HepG2 (cell line): ENCODE data around the gene SP9.

ENCODE experiments used
- ARHGAP35 ChIP-seq: sonication (generic); formaldehyde crosslinking; IDR thresholded peaks from 2 replicates; pipeline ENCODE4 v1.9.0; 2022; ENCODE audit warnings: mild to moderate bottlenecking, inconsistent platforms, moderate library complexity, missing genetic modification reagents, borderline replicate concordance
- CTCF ChIP-seq: sonication (generic); formaldehyde crosslinking; IDR thresholded peaks from 2 replicates; pipeline ENCODE4 v1.5.0; 2020; ENCODE audit warnings: mild to moderate bottlenecking, missing genetic modification reagents, moderate library complexity
- EP300 ChIP-seq, 3 experiments: sonication (generic) in 1 of 3; formaldehyde crosslinking in 1 of 3; IDR thresholded peaks; 2 replicates each; pipeline versions ENCODE4 v1.5.1 to v1.6.1; 2011 to 2020; ENCODE audit warnings: low read depth in 2 of 3, low read length in 2 of 3, borderline replicate concordance in 1 of 3, improper control_type of control experiment in 1 of 3, mild to moderate bottlenecking in 1 of 3, missing genetic modification reagents in 1 of 3, moderate library complexity in 1 of 3
- FOXK2 ChIP-seq: fragments of 450-650 bp; IDR thresholded peaks from 2 replicates; pipeline ENCODE4 v1.6.1; 2016
- GABPA ChIP-seq, 2 experiments: IDR thresholded peaks; 2 replicates each; pipeline ENCODE4 v1.6.1; 2011 to 2016; ENCODE audit warnings: low read depth in 2 of 2, low read length in 1 of 2, missing biosample characterization in 1 of 2, missing genetic modification characterization in 1 of 2
- POLR2A ChIP-seq, 2 experiments: IDR thresholded peaks; 2 replicates each; pipeline ENCODE4 v1.6.1; 2011; ENCODE audit warnings: low read depth in 2 of 2, low read length in 2 of 2, mild to moderate bottlenecking in 1 of 2, moderate library complexity in 1 of 2; ENCODE audit not compliant: insufficient read depth in 1 of 2
- POLR2AphosphoS5 ChIP-seq: IDR thresholded peaks from 2 replicates; pipeline ENCODE4 v1.6.1; 2012; ENCODE audit warnings: low read depth, low read length
- PRMT3 ChIP-seq: sonication (generic); formaldehyde crosslinking; IDR thresholded peaks from 2 replicates; pipeline ENCODE4 v1.8.1; 2022; ENCODE audit warnings: low read depth, mild to moderate bottlenecking, moderate library complexity, missing genetic modification reagents, borderline replicate concordance
- SIN3A ChIP-seq: IDR thresholded peaks from 2 replicates; pipeline ENCODE4 v1.6.1; 2011; ENCODE audit warnings: low read depth, mild to moderate bottlenecking, control low read depth, low read length, borderline replicate concordance
- SMARCE1 ChIP-seq: fragments of 450-650 bp; IDR thresholded peaks from 2 replicates; pipeline ENCODE4 v1.6.1; 2017; ENCODE audit warnings: borderline replicate concordance
- SMC3 ChIP-seq: IDR thresholded peaks from 2 replicates; pipeline ENCODE4 v1.6.1; 2011; ENCODE audit warnings: low read length, improper control_type of control experiment
- SRSF1 ChIP-seq: fragments of 200-400 bp; formaldehyde crosslinking; optimal IDR thresholded peaks from 2 replicates; pipeline ENCODE3; 2017; ENCODE audit warnings: mild to moderate bottlenecking, low read depth, low read length, moderate library complexity
- TCF12 ChIP-seq, 2 experiments: fragments of 450-650 bp in 1 of 2; sonication (generic) in 1 of 2; formaldehyde crosslinking in 1 of 2; IDR thresholded peaks; 2 replicates each; pipeline versions ENCODE4 v1.6.1 to v1.8.0; 2017 to 2022; ENCODE audit warnings: antibody characterized with exemption in 1 of 2, mild to moderate bottlenecking in 1 of 2, missing genetic modification reagents in 1 of 2, moderate library complexity in 1 of 2
- ZFP36 ChIP-seq: fragments of 150-350 bp; IDR thresholded peaks from 2 replicates; pipeline ENCODE4 v1.6.1; 2018; ENCODE audit warnings: borderline replicate concordance, low read length, low read depth; ENCODE audit not compliant: partially characterized antibody

DNA sequence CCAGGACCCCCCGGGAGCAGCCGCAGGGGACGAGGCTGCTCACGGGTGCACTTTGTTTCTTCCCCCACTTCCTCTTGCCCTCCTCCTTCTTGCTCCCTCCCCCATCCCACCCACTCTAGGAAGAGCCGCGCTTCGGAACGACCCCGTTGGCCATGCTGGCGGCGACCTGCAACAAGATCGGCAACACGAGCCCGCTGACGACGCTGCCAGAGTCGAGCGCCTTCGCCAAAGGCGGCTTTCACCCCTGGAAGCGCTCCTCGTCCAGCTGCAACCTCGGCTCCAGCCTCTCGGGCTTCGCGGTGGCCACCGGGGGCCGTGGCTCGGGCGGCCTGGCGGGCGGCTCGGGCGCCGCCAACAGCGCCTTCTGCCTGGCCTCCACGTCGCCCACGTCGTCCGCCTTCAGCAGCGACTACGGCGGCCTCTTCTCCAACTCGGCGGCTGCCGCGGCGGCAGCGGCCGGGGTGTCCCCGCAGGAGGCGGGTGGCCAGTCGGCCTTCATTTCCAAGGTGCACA is 1.3 kb downstream of the SP9 start:
- no peak for TF ChIP-seq CTCF (CRISPR knock-in tag)
- no peak for TF ChIP-seq SMC3
- TF ChIP-seq EP300 (IDR thresholded peaks at IDR 0.05; ENCODE audit: low read depth in 2 of 2, low read length in 2 of 2), result no peak
- TF ChIP-seq EP300 (CRISPR knock-in tag; IDR thresholded peaks at IDR 0.05; ENCODE audit: borderline replicate concordance), result no peak
- TF ChIP-seq SMARCE1, result no peak
- no peak for TF ChIP-seq GABPA (IDR thresholded peaks at IDR 0.05; ENCODE audit: low read depth, low read length)
- no peak for TF ChIP-seq GABPA (CRISPR knock-in tag; IDR thresholded peaks at IDR 0.05; ENCODE audit: low read depth)
- TF ChIP-seq PRMT3 (CRISPR knock-in tag), result no peak
- TF ChIP-seq SIN3A, result no peak
- no peak for TF ChIP-seq POLR2AphosphoS5
- no peak for TF ChIP-seq TCF12 (IDR thresholded peaks at IDR 0.05)
- no peak for TF ChIP-seq TCF12 (CRISPR knock-in tag; IDR thresholded peaks at IDR 0.05)
- no peak for TF ChIP-seq ARHGAP35 (CRISPR knock-in tag)
- no peak for TF ChIP-seq SRSF1
- TF ChIP-seq FOXK2, result no peak
- TF ChIP-seq ZFP36, result no peak
- TF ChIP-seq POLR2A (IDR thresholded peaks at IDR 0.05; ENCODE audit: insufficient read depth in 1 of 2, low read depth in 2 of 2, low read length in 2 of 2), result no peak
